Inferior parietal cortex (tissue), 1 donor: ENCODE measurements around the gene CKMT1B.
"Not testable (repeated sequence)": the region's sequence is repeated elsewhere in the genome, so short reads cannot be mapped to it uniquely, and the experiment has no call there.

Source experiments
- DNase-seq: peaks from one replicate; pipeline ENCODE4 v3.0.0-alpha.2; 2016; ENCODE audit errors: extremely low spot score

CKMT1B gene

GRCh38 chr15:43593328-43594190 lies at the start of gene CKMT1B:
CKMT1B (plus strand) TSS chr15:43594027; CDS start chr15:43594219, 192 bp downstream.
- DNase-seq = not testable (repeated sequence)

GRCh38 chr15:43544266-43544665 lies 49.6 kb upstream of the CKMT1B start:
- DNase-seq = no peak

- no peak for DNase-seq
Measured at GRCh38 chr15:43545426-43545825, 48.4 kb upstream of the CKMT1B start.

DNA sequence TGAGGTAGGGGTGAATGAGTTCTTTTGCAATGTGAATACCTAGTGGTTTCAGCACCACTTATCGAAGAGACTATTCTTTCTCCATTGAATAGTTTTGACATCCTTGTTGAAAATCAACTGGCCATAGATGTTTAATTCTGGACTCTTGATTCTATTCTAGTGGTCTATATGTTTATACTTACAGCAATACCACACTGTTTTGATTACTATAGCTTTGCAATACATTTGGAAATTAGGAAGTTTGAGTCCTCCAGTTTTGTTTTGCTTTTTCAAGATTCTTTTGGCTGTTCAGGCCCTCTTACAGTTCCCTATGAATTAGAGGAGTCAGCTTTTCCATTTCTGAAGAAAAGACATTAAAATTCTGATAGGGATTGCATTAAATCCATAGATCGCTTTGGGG lies 46.3 kb upstream of the CKMT1B start:
- no peak for DNase-seq

DNA sequence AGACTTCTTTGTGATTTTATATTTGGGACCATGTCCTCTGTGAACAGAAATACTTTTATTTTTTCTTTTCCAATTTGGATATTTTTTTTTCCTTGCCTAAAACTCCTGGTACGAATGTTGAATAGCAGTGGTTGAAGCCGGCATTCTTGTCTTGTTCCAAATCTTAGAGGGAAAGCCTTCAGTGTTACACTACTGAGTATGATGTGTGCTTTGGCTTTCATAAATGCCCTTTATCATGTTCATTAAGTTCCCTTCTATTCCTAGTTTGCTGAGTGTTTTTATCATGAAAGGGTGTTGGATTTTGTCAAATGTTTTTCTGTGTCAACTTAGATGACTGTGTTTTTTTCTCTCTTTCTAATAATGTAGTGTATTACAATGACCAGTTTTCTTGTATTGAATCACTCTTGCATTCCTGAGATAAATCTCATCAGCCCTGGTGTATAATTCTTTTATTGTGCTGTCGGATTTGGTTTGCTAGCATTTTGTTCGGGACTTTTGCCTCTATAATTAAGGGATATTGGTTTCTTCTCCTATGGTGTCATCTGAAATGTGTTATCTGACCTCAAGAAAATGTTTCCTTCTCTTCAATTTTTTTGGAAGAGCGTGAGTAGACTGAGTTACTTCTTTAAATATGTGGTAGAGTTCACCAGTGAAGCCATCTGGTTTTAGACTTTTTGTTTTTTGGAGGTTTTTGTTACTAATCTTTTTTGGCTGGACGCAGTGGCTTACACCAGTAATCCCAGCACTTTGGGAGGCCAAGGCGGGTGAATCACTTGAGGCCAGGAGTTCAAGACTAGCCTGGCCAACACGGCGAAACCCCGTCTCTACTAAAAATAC lies 43.1 kb upstream of the CKMT1B start:
- DNase-seq = no peak

GRCh38 chr15:43552256-43552655 lies 41.6 kb upstream of the CKMT1B start:
- DNase-seq = no peak

- DNase-seq = no peak
Measured at GRCh38 chr15:43552986-43553385, 40.8 kb upstream of the CKMT1B start.

GRCh38 chr15:43562753-43563152 lies 31.1 kb upstream of the CKMT1B start:
- not testable (repeated sequence) for DNase-seq

DNA sequence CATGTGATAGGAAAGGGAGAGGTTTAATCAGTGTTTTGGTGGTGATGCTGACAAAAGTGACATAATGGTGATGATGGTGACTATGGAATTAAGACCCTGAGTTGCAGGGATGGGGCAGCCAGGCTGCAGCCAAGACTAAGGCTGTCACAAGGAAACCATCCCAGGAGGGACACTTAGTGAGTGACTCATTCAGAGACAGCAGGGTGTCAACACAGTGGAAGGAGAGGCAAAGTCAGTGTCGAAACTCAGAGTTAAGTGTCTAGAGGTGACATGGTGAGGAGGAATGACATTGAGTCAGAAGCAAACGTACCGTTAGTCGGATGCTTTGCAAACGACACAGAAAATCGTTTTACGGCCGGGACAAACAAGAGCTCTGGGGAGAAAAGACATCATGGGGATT lies 30.0 kb upstream of the CKMT1B start:
- not testable (repeated sequence) for DNase-seq

DNA sequence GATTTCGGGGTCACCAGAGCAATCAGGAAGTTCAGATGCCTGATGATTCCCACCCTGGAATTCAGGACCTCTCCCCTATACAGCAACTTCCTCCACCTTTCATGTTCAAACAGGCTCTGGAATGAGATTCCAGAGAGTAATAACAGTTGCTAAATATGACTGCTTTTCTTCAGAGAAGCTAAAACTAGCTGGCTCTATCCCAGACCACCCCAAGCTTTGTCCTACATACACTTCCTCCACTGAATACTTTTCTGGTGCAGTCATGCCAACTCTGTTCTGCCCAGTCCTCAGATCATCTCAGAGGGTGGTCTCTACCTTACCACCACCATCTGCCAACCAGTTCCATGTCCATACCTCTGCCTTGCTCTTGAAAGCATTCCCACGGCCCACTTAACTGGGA lies 27.2 kb upstream of the CKMT1B start:
- DNase-seq = not testable (repeated sequence)

GRCh38 chr15:43574607-43575006 lies 19.2 kb upstream of the CKMT1B start:
- DNase-seq = not testable (repeated sequence)

DNA sequence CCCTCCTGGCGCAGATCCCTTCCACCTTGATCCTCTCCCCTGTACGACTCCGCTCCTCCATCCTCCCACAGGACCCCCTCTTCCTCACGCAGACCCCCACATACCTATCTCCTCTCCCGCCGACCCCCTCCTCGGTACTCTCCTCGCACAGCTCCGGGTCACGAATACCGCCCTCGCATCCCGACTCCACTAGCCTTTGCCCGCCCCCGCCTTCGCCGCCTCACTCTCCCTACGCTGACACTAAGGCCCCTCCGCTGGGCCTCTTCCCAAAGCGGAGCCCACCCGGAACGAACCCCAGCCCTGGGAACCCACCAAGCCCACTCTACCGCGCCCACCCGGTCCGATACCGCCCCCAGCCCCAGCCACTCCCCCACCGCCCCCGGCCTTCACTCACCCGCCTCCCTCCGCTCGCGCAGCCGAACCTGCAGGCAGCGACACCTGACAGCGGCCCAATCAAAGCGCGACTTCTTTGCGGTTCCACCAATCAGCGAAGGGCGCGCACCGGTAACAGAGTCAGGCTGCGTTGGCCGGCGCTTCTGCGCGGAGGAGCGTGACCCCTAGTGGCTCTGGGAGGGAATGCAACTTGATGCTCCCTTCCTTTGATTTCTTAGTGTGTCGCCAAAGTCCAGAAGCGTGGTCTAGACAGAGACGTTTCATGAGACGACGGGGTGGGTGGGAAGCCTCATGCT lies 3.9 kb upstream of the CKMT1B start, which contains the start of gene PPIP5K1:
PPIP5K1 (minus strand) TSS at position 431 of the 689 bp plus-strand sequence. CDS start 5,704 bp downstream, outside the sequence.
- not testable (repeated sequence) for DNase-seq

GRCh38 chr15:43592841-43593240 lies 986 bp upstream of the CKMT1B start:
- DNase-seq = not testable (repeated sequence)

- not testable (repeated sequence) for DNase-seq
Measured at GRCh38 chr15:43599131-43599530, 5.3 kb downstream of the CKMT1B start.

- not testable (repeated sequence) for DNase-seq
Measured at GRCh38 chr15:43600200-43600599, 6.4 kb downstream of the CKMT1B start.

GRCh38 chr15:43602233-43602632 lies 8.4 kb downstream of the CKMT1B start:
- not testable (repeated sequence) for DNase-seq

DNA sequence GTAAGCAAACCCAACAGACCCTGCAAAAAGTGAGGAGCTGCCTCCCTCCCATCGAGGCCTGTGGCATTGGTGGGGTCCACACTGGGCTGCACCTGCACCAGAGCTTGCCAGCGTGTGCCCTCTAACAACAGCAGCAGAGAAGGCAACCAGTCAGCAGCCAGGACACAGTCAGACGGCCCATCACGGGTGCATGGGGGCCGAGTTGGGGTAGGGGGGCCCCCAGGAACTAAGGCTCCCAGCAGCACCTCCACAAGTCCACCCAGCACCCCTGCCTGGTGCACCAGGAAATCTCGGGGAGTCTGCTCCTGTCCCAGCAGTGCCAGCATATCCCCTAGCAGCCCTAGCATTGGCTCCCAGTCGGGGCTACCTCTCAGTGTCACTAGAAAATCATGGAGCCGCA lies 23.9 kb downstream of the CKMT1B start:
- not testable (repeated sequence) for DNase-seq

- not testable (repeated sequence) for DNase-seq
Measured at GRCh38 chr15:43618700-43619099, 24.9 kb downstream of the CKMT1B start, which contains the start of gene STRC. STRC (minus strand) TSS chr15:43618800; CDS start chr15:43618722, 78 bp downstream.

- not testable (repeated sequence) for DNase-seq
Measured at GRCh38 chr15:43622068-43622799, 28.4 kb downstream of the CKMT1B start.

DNA sequence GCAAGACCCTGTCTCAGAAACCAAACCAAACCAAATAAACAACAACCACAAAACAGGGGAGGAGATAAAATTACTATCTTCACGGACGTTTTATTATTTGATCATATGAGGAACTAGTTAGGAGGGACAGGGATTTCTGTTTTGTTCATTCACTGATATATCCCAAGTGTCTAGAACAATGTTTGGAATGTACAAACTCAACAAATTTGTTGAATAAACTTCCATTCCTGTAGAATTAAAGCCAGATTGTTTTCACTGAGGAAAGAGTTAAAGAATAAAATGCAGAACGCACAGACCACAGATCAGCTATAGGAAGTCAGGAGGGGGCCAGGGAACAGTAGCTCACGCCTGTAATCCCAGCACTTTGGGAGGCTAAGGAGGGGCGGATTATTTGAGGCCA lies 31.3 kb downstream of the CKMT1B start:
- no peak for DNase-seq

GRCh38 chr15:43626937-43627336 lies 33.1 kb downstream of the CKMT1B start:
- not testable (repeated sequence) for DNase-seq
